Caco-2 (cell line): Measurements from ENCODE around the gene AK5. TPM values are rescaled to one million over a fixed set of nuclear protein-coding genes. Genes with fewer than 3 reads are reported as not detected.

ENCODE experiments used
- BruUV-seq: library from RNA; stranded (reverse); fragments of 400-500 nt; replicated peaks from 2 replicates; lab custom pipeline; 2021; lab: Mats Ljungman, UMichigan
- CTCF ChIA-PET: fragments of 300-600 bp; sonication (Branson Sonifier 250); formaldehyde crosslinking; loops from one replicate; lab custom pipeline; 2022; ENCODE audit warnings: antibody characterized with exemption; lab: Charles Lee
- POLR2A ChIA-PET: fragments of 300-600 bp; sonication (Branson Sonifier 250); formaldehyde crosslinking; loops from one replicate; lab custom pipeline; 2022; ENCODE audit warnings: antibody characterized with exemption; lab: Charles Lee
- DNase-seq, 2 experiments: peaks; one replicate each; pipeline versions ENCODE4 v3.0.0 to v3.0.0-alpha.2; 2020 to 2022
- H3K27me3 ChIP-seq: replicated peaks from 2 replicates; pipeline ENCODE4 v1.6.0; 2011; ENCODE audit warnings: low read length; ENCODE audit not compliant: control insufficient read depth, insufficient read depth
- H3K36me3 ChIP-seq: 2 replicates; pipeline ENCODE4 v1.5.1; 2011; ENCODE audit warnings: low read length; ENCODE audit not compliant: control insufficient read depth, insufficient read depth
- H3K4me1 ChIP-seq: fragments of 250-450 bp; sonication (Bioruptor Pico); 2 replicates; pipeline ENCODE4 v1.5.1; 2020; ENCODE audit warnings: mild to moderate bottlenecking
- H3K4me3 ChIP-seq: 2 replicates; pipeline ENCODE4 v1.5.1; 2011; ENCODE audit warnings: low read depth, mild to moderate bottlenecking, control low read depth, low read length
- H3K9me3 ChIP-seq: fragments of 250-450 bp; sonication (Bioruptor Pico); 2 replicates; pipeline ENCODE4 v1.5.1; 2020; ENCODE audit warnings: mild to moderate bottlenecking, moderate library complexity
- H3K27ac Mint-ChIP-seq: one replicate; pipeline ENCODE4 v1.8.0; 2022; ENCODE audit warnings: mixed read lengths; ENCODE audit not compliant: unreplicated experiment
- H3K27me3 Mint-ChIP-seq: one replicate; pipeline ENCODE4 v1.8.0; 2022; ENCODE audit warnings: mixed read lengths; ENCODE audit not compliant: insufficient read depth, unreplicated experiment
- H3K36me3 Mint-ChIP-seq: one replicate; pipeline ENCODE4 v1.8.0; 2022; ENCODE audit warnings: mild to moderate bottlenecking, mixed read lengths; ENCODE audit not compliant: insufficient read depth, unreplicated experiment
- H3K4me1 Mint-ChIP-seq: one replicate; pipeline ENCODE4 v1.8.0; 2022; ENCODE audit warnings: low read depth, mixed read lengths; ENCODE audit not compliant: unreplicated experiment
- H3K4me3 Mint-ChIP-seq: one replicate; pipeline ENCODE4 v1.8.0; 2022; ENCODE audit warnings: mild to moderate bottlenecking, moderate library complexity, mixed read lengths; ENCODE audit not compliant: unreplicated experiment
- H3K9me3 Mint-ChIP-seq: one replicate; pipeline ENCODE4 v1.8.0; 2022; ENCODE audit warnings: mixed read lengths; ENCODE audit not compliant: unreplicated experiment
- intact Hi-C: fragments of 100-400 bp; cut with micrococcal nuclease; formaldehyde crosslinking; loops from one replicate; pipeline ENCODE4 v1.10.0; 2022; ENCODE audit not compliant: unreplicated experiment
- total RNA-seq: library from RNA; stranded (reverse); gene quantifications from 2 replicates; pipeline ENCODE4 v1.2.3, GENCODE V29; 2022
- TF ChIP-seq, protein P1 (sequence below), 2 experiments: fragments of 200-600 bp in 1 of 2; IDR thresholded peaks; 1 replicate in 1 of 2; 2 replicates in 1 of 2; pipeline versions ENCODE4 v1.5.1 to v1.8.0; 2011 to 2022; ENCODE audit warnings: antibody characterized with exemption in 1 of 2, control low read depth in 1 of 2, inconsistent platforms in 1 of 2, low read depth in 1 of 2, low read length in 1 of 2, mild to moderate bottlenecking in 1 of 2, moderate library complexity in 1 of 2; ENCODE audit not compliant: insufficient read depth in 1 of 2, severe bottlenecking in 1 of 2, unreplicated experiment in 1 of 2

AK5 gene
- total RNA-seq, 1 experiment from 2014 or later: not detected

- H3K27me3 Mint-ChIP-seq: peaks cover 25% of the 10 kb centered on the region
- no peaks in the 10 kb centered on the region for H3K4me1 ChIP-seq
- no peaks in the 10 kb centered on the region for H3K36me3 ChIP-seq
- ChIA-PET CTCF (no interaction called here), POLR2A (no interaction called here)
- no peak for DNase-seq
- no TSS peak for BruUV-seq
- H3K27ac Mint-ChIP-seq: no peak overlapping the region
- no peak overlapping the region for H3K4me3 ChIP-seq
- H3K36me3 Mint-ChIP-seq: no peaks in the 10 kb centered on the region
- H3K9me3 ChIP-seq: no peaks in the 10 kb centered on the region
- no peaks in the 10 kb centered on the region for H3K4me1 Mint-ChIP-seq
- H3K4me3 Mint-ChIP-seq: no peak overlapping the region
- H3K27me3 ChIP-seq: no peaks in the 10 kb centered on the region; the same call in 1 of the 2 replicates
- TF ChIP-seq, protein P1, sequence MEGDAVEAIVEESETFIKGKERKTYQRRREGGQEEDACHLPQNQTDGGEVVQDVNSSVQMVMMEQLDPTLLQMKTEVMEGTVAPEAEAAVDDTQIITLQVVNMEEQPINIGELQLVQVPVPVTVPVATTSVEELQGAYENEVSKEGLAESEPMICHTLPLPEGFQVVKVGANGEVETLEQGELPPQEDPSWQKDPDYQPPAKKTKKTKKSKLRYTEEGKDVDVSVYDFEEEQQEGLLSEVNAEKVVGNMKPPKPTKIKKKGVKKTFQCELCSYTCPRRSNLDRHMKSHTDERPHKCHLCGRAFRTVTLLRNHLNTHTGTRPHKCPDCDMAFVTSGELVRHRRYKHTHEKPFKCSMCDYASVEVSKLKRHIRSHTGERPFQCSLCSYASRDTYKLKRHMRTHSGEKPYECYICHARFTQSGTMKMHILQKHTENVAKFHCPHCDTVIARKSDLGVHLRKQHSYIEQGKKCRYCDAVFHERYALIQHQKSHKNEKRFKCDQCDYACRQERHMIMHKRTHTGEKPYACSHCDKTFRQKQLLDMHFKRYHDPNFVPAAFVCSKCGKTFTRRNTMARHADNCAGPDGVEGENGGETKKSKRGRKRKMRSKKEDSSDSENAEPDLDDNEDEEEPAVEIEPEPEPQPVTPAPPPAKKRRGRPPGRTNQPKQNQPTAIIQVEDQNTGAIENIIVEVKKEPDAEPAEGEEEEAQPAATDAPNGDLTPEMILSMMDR (IDR thresholded peaks at IDR 0.05; ENCODE audit: insufficient read depth in 1 of 2, low read depth in 1 of 2, low read length in 1 of 2, severe bottlenecking in 1 of 2, unreplicated experiment in 1 of 2): no peak
- intact Hi-C loops: no loop called here
- H3K9me3 Mint-ChIP-seq: no peaks in the 10 kb centered on the region
Measured at GRCh38 chr1:77276941-77277340, 4.9 kb upstream of the AK5 start.

GRCh38 chr1:77279929-77280328 is 1.9 kb upstream of the AK5 start:
- CTCF ChIA-PET: no interaction called here
- no TSS peak for BruUV-seq

GRCh38 chr1:77280962-77281361 is 857 bp upstream of the AK5 start:
- H3K36me3 Mint-ChIP-seq: no peaks in the 10 kb centered on the region
- Histone ChIP-seq H3K36me3 (no peaks in the 10 kb centered on the region), H3K9me3 (no peaks in the 10 kb centered on the region), H3K27me3 (no peaks in the 10 kb centered on the region; the same call in 1 of the 2 replicates), H3K4me3 (no peak overlapping the region), H3K4me1 (no peaks in the 10 kb centered on the region)
- POLR2A ChIA-PET: no interaction called here
- H3K27ac Mint-ChIP-seq: no peak overlapping the region
- no TSS peak for BruUV-seq
- no peaks in the 10 kb centered on the region for H3K9me3 Mint-ChIP-seq
- intact Hi-C loops: no loop called here
- no peak for DNase-seq
- H3K4me3 Mint-ChIP-seq: peak overlapping the region; percentile 29
- CTCF ChIA-PET: no interaction called here
- no peaks in the 10 kb centered on the region for H3K4me1 Mint-ChIP-seq
- H3K27me3 Mint-ChIP-seq: peaks cover 28% of the 10 kb centered on the region
- TF ChIP-seq, protein P1 (IDR thresholded peaks at IDR 0.05; ENCODE audit: insufficient read depth in 1 of 2, low read depth in 1 of 2, low read length in 1 of 2, severe bottlenecking in 1 of 2, unreplicated experiment in 1 of 2): no peak

More at GRCh38 chr1:77279929-77280328, 1.9 kb upstream of the AK5 start:
- Mint-ChIP-seq H3K9me3 (no peaks in the 10 kb centered on the region), H3K4me1 (no peaks in the 10 kb centered on the region), H3K36me3 (no peaks in the 10 kb centered on the region), H3K27ac (no peak overlapping the region), H3K4me3 (no peak overlapping the region), H3K27me3 (peaks cover 28% of the 10 kb centered on the region)
- no peak for DNase-seq
- no peak overlapping the region for H3K4me3 ChIP-seq
- no peaks in the 10 kb centered on the region for H3K36me3 ChIP-seq
- POLR2A ChIA-PET: no interaction called here
- TF ChIP-seq, protein P1 (IDR thresholded peaks at IDR 0.05; ENCODE audit: insufficient read depth in 1 of 2, low read depth in 1 of 2, low read length in 1 of 2, severe bottlenecking in 1 of 2, unreplicated experiment in 1 of 2): no peak
- no peaks in the 10 kb centered on the region; the same call in 1 of the 2 replicates for H3K27me3 ChIP-seq
- intact Hi-C loops: no loop called here
- H3K9me3 ChIP-seq: no peaks in the 10 kb centered on the region
- no peaks in the 10 kb centered on the region for H3K4me1 ChIP-seq
